ENCODE data around the gene USP30. TPM values are rescaled to one million over a fixed set of nuclear protein-coding genes. Genes with fewer than 3 reads are reported as not detected.

The USP30 gene
- total and polyA plus RNA-seq, 9 of the 15 experiments (the other 6 are each of a cell fraction or from before 2014, with no cell fraction given) = 1.4 to 15.2 (median 7.0) TPM

DNA sequence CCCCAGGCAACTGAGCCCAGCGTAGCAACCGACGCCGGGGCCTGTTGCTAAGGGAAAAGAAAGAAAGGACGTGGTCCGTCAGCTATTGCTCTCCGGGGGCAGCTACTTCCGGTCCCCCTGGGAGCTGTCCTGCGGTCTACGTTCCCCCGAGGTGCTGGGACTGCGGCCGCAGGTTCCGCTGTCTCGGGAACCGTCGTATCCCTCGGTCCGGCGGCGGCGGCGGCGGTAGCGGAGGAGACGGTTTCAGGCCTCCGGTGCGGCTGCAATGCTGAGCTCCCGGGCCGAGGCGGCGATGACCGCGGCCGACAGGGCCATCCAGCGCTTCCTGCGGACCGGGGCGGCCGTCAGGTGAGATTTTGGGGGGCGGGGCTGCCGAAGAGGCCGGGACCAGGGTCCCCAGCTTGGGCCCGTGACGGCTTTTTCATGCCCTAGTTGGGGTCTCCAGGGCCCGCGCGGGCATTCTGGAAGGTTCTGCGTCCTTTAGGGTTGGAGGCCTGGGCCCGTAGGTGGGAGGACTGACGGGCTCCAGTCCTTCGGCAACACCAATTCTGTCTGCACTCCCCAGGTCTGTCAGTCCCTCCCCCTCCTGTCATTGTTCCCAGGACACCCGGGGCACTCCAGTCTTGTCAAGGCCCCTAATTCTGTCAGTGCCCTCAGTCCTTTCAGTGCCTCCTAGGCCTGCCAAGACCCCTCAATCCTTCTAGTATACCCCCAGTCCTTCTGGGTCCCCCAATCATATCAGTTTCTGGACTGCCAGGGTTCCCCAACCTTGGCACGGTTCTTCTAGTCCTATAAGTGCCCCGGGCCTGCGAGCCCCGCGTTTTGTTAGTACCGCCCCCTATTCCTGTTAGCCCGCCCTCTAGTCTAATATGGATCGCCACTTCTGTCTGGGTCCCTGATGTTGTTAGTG is at the start of gene USP30 (continued):
- TF ChIP-seq EZH2 (IDR thresholded peaks at IDR 0.05; ENCODE audit: borderline replicate concordance, low read depth, low read length) (no peak), ADNP (tag; IDR thresholded peaks at IDR 0.05) (no peak), CC2D1A (IDR thresholded peaks at IDR 0.05) (no peak), HOXB6 (CRISPR knock-in tag; IDR thresholded peaks at IDR 0.05; ENCODE audit: borderline replicate concordance) (no peak), BHLHE40 (IDR thresholded peaks at IDR 0.05; ENCODE audit: low read length) (peak; percentile 41; the same call in 1 of the 2 replicates), CREB1 (IDR thresholded peaks at IDR 0.05) (peak; percentile 46; the same call in 1 of the 2 replicates), CREB1 (CRISPR knock-in tag; IDR thresholded peaks at IDR 0.05) (peak; percentile 78), CBX3 (IDR thresholded peaks at IDR 0.05; ENCODE audit: borderline replicate concordance in 1 of 2, low read length in 2 of 2) (peak in 1 of 2 experiments; percentile 94; a peak in 2 of 3 replicates), POLR3G (IDR thresholded peaks at IDR 0.05; ENCODE audit: extremely low read depth, insufficient read length, insufficient replicate concordance) (no peak), SIN3A (IDR thresholded peaks at IDR 0.05; ENCODE audit: borderline replicate concordance in 2 of 2, control insufficient read depth in 1 of 2, low read depth in 2 of 2, low read length in 2 of 2) (peak; percentile 84 to 97; a peak in 2 of 4 replicates), CCNT2 (IDR thresholded peaks at IDR 0.05; ENCODE audit: borderline replicate concordance, extremely low read depth, insufficient read length, low read depth, low read length) (peak; percentile 24), CHD2 (IDR thresholded peaks at IDR 0.05; ENCODE audit: low read depth, low read length) (no peak), ZC3H8 (IDR thresholded peaks at IDR 0.05) (no peak), RBFOX2 (IDR thresholded peaks at IDR 0.05; ENCODE audit: low read depth, low read length) (peak; percentile 78), SMARCE1 (IDR thresholded peaks at IDR 0.05) (no peak), ATF7 (IDR thresholded peaks at IDR 0.05) (peak; percentile 82), SIN3B (IDR thresholded peaks at IDR 0.05; ENCODE audit: low read depth) (peak; percentile 93), SRSF7 (optimal IDR thresholded peaks at IDR 0.05; ENCODE audit: low read depth, low read length) (no peak), MTA3 (IDR thresholded peaks at IDR 0.05; ENCODE audit: borderline replicate concordance) (peak; percentile 83)
- TF ChIP-seq, protein P1, sequence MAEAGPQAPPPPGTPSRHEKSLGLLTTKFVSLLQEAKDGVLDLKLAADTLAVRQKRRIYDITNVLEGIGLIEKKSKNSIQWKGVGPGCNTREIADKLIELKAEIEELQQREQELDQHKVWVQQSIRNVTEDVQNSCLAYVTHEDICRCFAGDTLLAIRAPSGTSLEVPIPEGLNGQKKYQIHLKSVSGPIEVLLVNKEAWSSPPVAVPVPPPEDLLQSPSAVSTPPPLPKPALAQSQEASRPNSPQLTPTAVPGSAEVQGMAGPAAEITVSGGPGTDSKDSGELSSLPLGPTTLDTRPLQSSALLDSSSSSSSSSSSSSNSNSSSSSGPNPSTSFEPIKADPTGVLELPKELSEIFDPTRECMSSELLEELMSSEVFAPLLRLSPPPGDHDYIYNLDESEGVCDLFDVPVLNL (CRISPR knock-in tag; IDR thresholded peaks at IDR 0.05; ENCODE audit: low read depth) = no peak
- TF ChIP-seq, protein P2, sequence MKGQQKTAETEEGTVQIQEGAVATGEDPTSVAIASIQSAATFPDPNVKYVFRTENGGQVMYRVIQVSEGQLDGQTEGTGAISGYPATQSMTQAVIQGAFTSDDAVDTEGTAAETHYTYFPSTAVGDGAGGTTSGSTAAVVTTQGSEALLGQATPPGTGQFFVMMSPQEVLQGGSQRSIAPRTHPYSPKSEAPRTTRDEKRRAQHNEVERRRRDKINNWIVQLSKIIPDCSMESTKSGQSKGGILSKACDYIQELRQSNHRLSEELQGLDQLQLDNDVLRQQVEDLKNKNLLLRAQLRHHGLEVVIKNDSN (CRISPR knock-in tag; IDR thresholded peaks at IDR 0.05) = no peak
- TF ChIP-seq, protein P3, sequence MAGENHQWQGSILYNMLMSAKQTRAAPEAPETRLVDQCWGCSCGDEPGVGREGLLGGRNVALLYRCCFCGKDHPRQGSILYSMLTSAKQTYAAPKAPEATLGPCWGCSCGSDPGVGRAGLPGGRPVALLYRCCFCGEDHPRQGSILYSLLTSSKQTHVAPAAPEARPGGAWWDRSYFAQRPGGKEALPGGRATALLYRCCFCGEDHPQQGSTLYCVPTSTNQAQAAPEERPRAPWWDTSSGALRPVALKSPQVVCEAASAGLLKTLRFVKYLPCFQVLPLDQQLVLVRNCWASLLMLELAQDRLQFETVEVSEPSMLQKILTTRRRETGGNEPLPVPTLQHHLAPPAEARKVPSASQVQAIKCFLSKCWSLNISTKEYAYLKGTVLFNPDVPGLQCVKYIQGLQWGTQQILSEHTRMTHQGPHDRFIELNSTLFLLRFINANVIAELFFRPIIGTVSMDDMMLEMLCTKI (IDR thresholded peaks at IDR 0.05; ENCODE audit: partially characterized antibody) = no peak
- TF ChIP-seq, protein P4, sequence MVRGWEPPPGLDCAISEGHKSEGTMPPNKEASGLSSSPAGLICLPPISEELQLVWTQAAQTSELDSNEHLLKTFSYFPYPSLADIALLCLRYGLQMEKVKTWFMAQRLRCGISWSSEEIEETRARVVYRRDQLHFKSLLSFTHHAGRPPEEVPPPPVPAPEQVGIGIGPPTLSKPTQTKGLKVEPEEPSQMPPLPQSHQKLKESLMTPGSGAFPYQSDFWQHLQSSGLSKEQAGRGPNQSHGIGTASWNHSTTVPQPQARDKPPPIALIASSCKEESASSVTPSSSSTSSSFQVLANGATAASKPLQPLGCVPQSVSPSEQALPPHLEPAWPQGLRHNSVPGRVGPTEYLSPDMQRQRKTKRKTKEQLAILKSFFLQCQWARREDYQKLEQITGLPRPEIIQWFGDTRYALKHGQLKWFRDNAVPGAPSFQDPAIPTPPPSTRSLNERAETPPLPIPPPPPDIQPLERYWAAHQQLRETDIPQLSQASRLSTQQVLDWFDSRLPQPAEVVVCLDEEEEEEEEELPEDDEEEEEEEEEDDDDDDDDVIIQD (CRISPR knock-in tag; IDR thresholded peaks at IDR 0.05) = no peak

All from K562 (cell line).